DOHH2 (cell line): Measurements from ENCODE around the gene AMZ2.

ENCODE experiments used
- H3F3A ChIP-seq: fragments of 200-600 bp; sonication (generic), shearing (Covaris generic); 2 replicates; pipeline ENCODE4 v1.6.0; 2016; ENCODE audit warnings: antibody characterized with exemption, mild to moderate bottlenecking; ENCODE audit not compliant: control insufficient read depth, insufficient read depth
- H3K27ac ChIP-seq: fragments of 200-600 bp; sonication (generic); 2 replicates; pipeline ENCODE4 v1.5.1; 2014; ENCODE audit warnings: low read depth, mild to moderate bottlenecking, low read length, moderate library complexity
- H3K27me3 ChIP-seq: fragments of 200-600 bp; sonication (generic); 2 replicates; pipeline ENCODE4 v1.6.1; 2014; ENCODE audit warnings: mild to moderate bottlenecking, low read length, mixed read lengths; ENCODE audit not compliant: control insufficient read depth
- H3K36me3 ChIP-seq: fragments of 200-600 bp; sonication (generic); 2 replicates; pipeline ENCODE4 v1.6.1; 2014; ENCODE audit warnings: mild to moderate bottlenecking, low read length, moderate library complexity, mixed read lengths; ENCODE audit not compliant: control insufficient read depth
- H3K4me1 ChIP-seq: fragments of 200-600 bp; sonication (generic); 2 replicates; pipeline ENCODE4 v1.6.1; 2014; ENCODE audit warnings: mild to moderate bottlenecking, low read length, mixed read lengths; ENCODE audit not compliant: control insufficient read depth
- H3K4me2 ChIP-seq: fragments of 200-600 bp; sonication (generic); 2 replicates; pipeline ENCODE4 v1.6.0; 2014; ENCODE audit warnings: mild to moderate bottlenecking, low read length, moderate library complexity
- H3K4me3 ChIP-seq: fragments of 200-600 bp; sonication (generic); 2 replicates; pipeline ENCODE4 v1.5.1; 2014; ENCODE audit warnings: mild to moderate bottlenecking, low read length, mixed read lengths
- H3K79me2 ChIP-seq: fragments of 200-600 bp; sonication (generic); 2 replicates; pipeline ENCODE4 v1.6.1; 2014; ENCODE audit warnings: mild to moderate bottlenecking, low read length, mixed read lengths; ENCODE audit not compliant: control insufficient read depth
- H3K9me2 ChIP-seq: fragments of 200-600 bp; sonication (generic); replicated peaks from 2 replicates; pipeline ENCODE4 v1.6.1; 2014; ENCODE audit warnings: mild to moderate bottlenecking, low read length, mixed read lengths; ENCODE audit not compliant: control insufficient read depth
- H3K9me3 ChIP-seq: fragments of 200-600 bp; sonication (generic); 2 replicates; pipeline ENCODE4 v1.6.1; 2014; ENCODE audit warnings: antibody characterized with exemption, low read length, mixed read lengths; ENCODE audit not compliant: control insufficient read depth, insufficient read depth
- H4K20me1 ChIP-seq: fragments of 200-600 bp; sonication (generic); 2 replicates; pipeline ENCODE4 v1.6.0; 2014; ENCODE audit warnings: low read depth, mild to moderate bottlenecking, antibody characterized with exemption, low read length, moderate library complexity; ENCODE audit not compliant: control insufficient read depth, insufficient read depth
- EZH2phosphoT487 ChIP-seq: fragments of 200-600 bp; sonication (generic); IDR thresholded peaks from 2 replicates; pipeline ENCODE4 v1.6.1; 2017; ENCODE audit warnings: borderline replicate concordance, mild to moderate bottlenecking, antibody characterized with exemption, low read length, moderate library complexity, mixed read lengths
- TF ChIP-seq, protein P1 (sequence below): fragments of 200-600 bp; sonication (generic); IDR thresholded peaks from one replicate; pipeline ENCODE4 v1.5.1; 2014; ENCODE audit warnings: antibody characterized with exemption, mild to moderate bottlenecking, low read depth, low read length; ENCODE audit not compliant: poor library complexity, severe bottlenecking

Gene AMZ2

DNA sequence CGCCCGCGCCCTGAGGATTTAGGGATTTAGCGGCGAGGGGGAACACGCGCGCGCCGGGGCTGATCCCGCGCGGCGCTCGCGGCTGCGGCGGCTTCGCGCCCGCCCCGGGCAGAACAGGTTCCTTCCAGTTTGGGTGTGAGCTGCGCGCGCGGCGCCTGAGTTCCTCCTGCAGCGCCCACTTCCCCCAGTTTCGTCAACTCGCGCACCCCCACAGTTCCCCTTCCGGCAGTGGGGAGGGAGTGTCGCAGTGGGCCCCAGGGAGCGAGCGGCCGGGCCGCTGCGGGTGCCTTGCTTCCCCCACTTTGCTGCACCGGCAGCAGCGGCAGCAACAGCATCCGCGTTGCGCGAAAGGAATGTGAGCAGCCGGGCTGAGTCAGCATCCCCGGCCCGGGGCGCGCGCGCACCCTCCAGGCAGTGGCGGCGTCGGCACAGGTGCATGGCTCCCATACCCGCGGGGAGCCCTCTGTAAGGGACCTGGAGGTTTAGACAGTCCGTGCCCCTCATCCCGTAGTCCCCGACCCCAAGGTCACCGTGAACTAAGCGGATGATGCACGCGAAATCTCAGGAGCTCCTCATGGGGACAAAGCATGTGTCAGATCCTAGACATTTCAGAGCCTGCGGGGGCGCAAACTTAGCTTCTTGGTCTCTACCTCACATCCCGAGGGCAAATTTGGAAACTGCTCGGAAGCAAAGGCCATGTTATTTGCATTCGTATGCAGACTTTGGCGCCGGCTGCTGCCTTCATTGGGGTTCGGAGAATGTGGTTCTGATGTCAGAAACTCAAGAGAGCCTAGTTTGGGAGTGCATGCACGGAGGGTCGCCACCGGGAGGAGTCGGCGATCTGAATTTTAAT, 44.2 kb downstream of the AMZ2 start:
- H3K79me2 ChIP-seq, result peaks cover 57% of the 10 kb centered on the region
- peak overlapping the region; percentile 97 for H3K27ac ChIP-seq

DNA sequence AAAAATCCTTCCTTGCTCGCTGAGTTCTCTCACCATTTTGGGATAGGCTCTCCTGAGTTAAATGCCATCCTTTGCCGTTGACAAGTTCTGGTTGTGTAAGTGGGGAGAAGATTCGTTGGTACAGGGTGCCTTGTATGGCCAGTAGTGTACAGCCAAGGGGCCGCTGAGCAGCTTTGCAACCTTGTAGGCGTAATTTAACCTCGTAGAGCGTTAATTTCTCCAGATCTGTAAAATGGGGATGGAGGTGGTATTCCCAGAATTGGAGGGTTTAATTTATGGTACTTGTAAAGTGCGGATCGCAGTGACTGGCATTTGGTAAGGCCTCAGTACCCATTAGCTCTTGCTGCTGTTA, 44.8 kb downstream of the AMZ2 start:
- H3K9me2 ChIP-seq, result no peaks in the 10 kb centered on the region
- no peaks in the 10 kb centered on the region for H4K20me1 ChIP-seq
- H3K4me1 ChIP-seq, result peaks cover 41% of the 10 kb centered on the region
- H3K4me3 ChIP-seq, result peak overlapping the region; percentile 97
- no peaks in the 10 kb centered on the region for H3K9me3 ChIP-seq
- no peaks in the 10 kb centered on the region for H3K27me3 ChIP-seq
- peaks cover 53% of the 10 kb centered on the region for H3K79me2 ChIP-seq
- H3K27ac ChIP-seq, result peak overlapping the region; percentile 97
- H3K36me3 ChIP-seq, result peaks cover 24% of the 10 kb centered on the region
- peak overlapping the region; percentile 89 for H3K4me2 ChIP-seq
- H3F3A ChIP-seq, result peaks cover 24% of the 10 kb centered on the region
- TF ChIP-seq EZH2phosphoT487, result no peak
- TF ChIP-seq, protein P1, sequence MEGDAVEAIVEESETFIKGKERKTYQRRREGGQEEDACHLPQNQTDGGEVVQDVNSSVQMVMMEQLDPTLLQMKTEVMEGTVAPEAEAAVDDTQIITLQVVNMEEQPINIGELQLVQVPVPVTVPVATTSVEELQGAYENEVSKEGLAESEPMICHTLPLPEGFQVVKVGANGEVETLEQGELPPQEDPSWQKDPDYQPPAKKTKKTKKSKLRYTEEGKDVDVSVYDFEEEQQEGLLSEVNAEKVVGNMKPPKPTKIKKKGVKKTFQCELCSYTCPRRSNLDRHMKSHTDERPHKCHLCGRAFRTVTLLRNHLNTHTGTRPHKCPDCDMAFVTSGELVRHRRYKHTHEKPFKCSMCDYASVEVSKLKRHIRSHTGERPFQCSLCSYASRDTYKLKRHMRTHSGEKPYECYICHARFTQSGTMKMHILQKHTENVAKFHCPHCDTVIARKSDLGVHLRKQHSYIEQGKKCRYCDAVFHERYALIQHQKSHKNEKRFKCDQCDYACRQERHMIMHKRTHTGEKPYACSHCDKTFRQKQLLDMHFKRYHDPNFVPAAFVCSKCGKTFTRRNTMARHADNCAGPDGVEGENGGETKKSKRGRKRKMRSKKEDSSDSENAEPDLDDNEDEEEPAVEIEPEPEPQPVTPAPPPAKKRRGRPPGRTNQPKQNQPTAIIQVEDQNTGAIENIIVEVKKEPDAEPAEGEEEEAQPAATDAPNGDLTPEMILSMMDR, result no peak

More for the DNA sequence above, 44.2 kb downstream of the AMZ2 start:
- peak overlapping the region; percentile 97 for H3K4me3 ChIP-seq
- H3K4me1 ChIP-seq, result peaks cover 47% of the 10 kb centered on the region
- H3K27me3 ChIP-seq, result no peaks in the 10 kb centered on the region
- TF ChIP-seq, protein P1, result peak; percentile 49
- no peak for TF ChIP-seq EZH2phosphoT487
- H3F3A ChIP-seq, result peaks cover 24% of the 10 kb centered on the region
- peaks cover 24% of the 10 kb centered on the region for H3K36me3 ChIP-seq
- peak overlapping the region; percentile 89 for H3K4me2 ChIP-seq
- H4K20me1 ChIP-seq, result no peaks in the 10 kb centered on the region
- no peaks in the 10 kb centered on the region for H3K9me2 ChIP-seq
- no peaks in the 10 kb centered on the region for H3K9me3 ChIP-seq

DNA sequence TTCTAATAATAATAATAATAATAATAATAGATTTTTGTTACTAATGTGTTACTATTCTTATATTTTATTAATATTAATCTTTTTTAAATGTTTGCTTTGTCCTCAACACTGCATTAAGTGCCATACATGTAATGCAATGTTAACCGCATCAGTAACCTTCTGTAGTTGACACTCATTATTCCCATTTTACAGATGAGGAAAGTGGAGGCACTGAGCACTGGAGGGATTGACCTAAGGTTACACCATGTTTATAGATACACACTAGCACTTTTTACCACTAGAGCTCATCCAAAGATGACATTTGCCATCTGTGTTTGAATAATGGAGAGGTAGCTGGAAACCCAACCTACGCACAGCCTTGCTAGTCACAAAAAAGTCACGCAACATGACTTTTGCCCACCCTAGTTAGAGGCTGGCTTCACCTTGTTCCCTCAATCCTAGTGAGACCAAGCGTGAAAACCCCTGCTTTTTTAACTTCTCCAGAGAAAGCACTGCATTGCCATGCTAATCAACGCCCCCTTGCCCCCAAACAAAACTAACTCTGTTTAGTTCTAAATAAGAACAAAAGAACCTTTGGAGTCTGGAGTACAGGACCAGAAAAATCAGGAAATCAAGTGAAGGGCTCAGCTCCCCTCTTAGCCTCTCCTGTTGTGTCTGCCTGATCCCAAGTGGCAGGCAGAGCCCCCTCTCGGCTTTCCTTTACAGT, 45.8 kb downstream of the AMZ2 start:
- Histone ChIP-seq H3K27me3 (no peaks in the 10 kb centered on the region), H3K4me3 (no peak overlapping the region), H3F3A (peaks cover 22% of the 10 kb centered on the region), H3K36me3 (peaks cover 22% of the 10 kb centered on the region), H4K20me1 (no peaks in the 10 kb centered on the region), H3K79me2 (peaks cover 43% of the 10 kb centered on the region), H3K9me3 (no peaks in the 10 kb centered on the region), H3K4me1 (peaks cover 31% of the 10 kb centered on the region), H3K27ac (no peak overlapping the region), H3K9me2 (no peaks in the 10 kb centered on the region), H3K4me2 (no peak overlapping the region)
- no peak for TF ChIP-seq EZH2phosphoT487
- TF ChIP-seq, protein P1, result no peak
